KMS-11 (cell line): ENCODE results near the gene UBAP2.

Source experiments
- H2AFZ ChIP-seq: fragments of 200-600 bp; sonication (generic); 2 replicates; pipeline ENCODE4 v1.6.1; 2016; ENCODE audit warnings: antibody characterized with exemption, mixed run types, low read depth
- H3K27ac ChIP-seq: fragments of 200-600 bp; sonication (generic); 2 replicates; pipeline ENCODE4 v1.6.1; 2016; ENCODE audit warnings: mild to moderate bottlenecking, mixed run types
- H3K27me3 ChIP-seq: fragments of 200-600 bp; sonication (generic); 2 replicates; pipeline ENCODE4 v1.6.1; 2017; ENCODE audit warnings: mild to moderate bottlenecking, low read depth, mixed run types, moderate library complexity; ENCODE audit not compliant: insufficient read depth
- H3K36me3 ChIP-seq: fragments of 200-600 bp; sonication (generic); 2 replicates; pipeline ENCODE4 v1.6.1; 2017; ENCODE audit warnings: mild to moderate bottlenecking, mixed run types; ENCODE audit not compliant: insufficient read depth
- H3K4me1 ChIP-seq: fragments of 200-600 bp; sonication (generic); 2 replicates; pipeline ENCODE4 v1.6.1; 2016; ENCODE audit warnings: mild to moderate bottlenecking, low read depth, mixed run types; ENCODE audit not compliant: poor library complexity, severe bottlenecking
- H3K4me2 ChIP-seq: fragments of 200-600 bp; sonication (generic); 2 replicates; pipeline ENCODE4 v1.7.0; 2016; ENCODE audit warnings: mild to moderate bottlenecking, mixed run types
- H3K4me3 ChIP-seq: fragments of 200-600 bp; sonication (generic); IDR thresholded peaks from 2 replicates; pipeline ENCODE4 v1.6.1; 2017; ENCODE audit warnings: low read depth, low read length, mixed read lengths; ENCODE audit not compliant: insufficient read depth
- H3K79me2 ChIP-seq: fragments of 200-600 bp; sonication (generic); 2 replicates; pipeline ENCODE4 v1.6.1; 2016; ENCODE audit warnings: low read depth, mixed run types; ENCODE audit not compliant: insufficient read depth
- H3K9ac ChIP-seq: fragments of 200-600 bp; sonication (generic); 2 replicates; pipeline ENCODE4 v1.6.1; 2016; ENCODE audit warnings: mild to moderate bottlenecking, mixed run types
- H4K20me1 ChIP-seq: fragments of 200-600 bp; sonication (generic); 2 replicates; pipeline ENCODE4 v1.6.1; 2016; ENCODE audit warnings: mild to moderate bottlenecking, mixed run types; ENCODE audit not compliant: insufficient read depth
- CTCF ChIP-seq: fragments of 200-600 bp; sonication (generic); conservative IDR thresholded peaks from 2 replicates; pipeline ENCODE4 v1.6.1; 2017; ENCODE audit warnings: low read depth, mild to moderate bottlenecking, antibody characterized with exemption, low read length, moderate library complexity, mixed read lengths

Gene UBAP2

GRCh38 chr9:33931326-33931725, 117.4 kb downstream of the UBAP2 start:
- Histone ChIP-seq H3K36me3 (peaks cover 12% of the 10 kb centered on the region; the same call in 1 of the 2 replicates), H3K4me2 (no peak overlapping the region), H3K4me1 (no peaks in the 10 kb centered on the region), H3K4me3 (no peak overlapping the region), H2AFZ (no peak overlapping the region), H3K27me3 (no peaks in the 10 kb centered on the region), H4K20me1 (no peaks in the 10 kb centered on the region), H3K27ac (no peak overlapping the region), H3K79me2 (no peaks in the 10 kb centered on the region; the same call in 1 of the 2 replicates), H3K9ac (no peak overlapping the region)
- no peak for TF ChIP-seq CTCF

GRCh38 chr9:33927694-33928093, 121.0 kb downstream of the UBAP2 start:
- H3K36me3 ChIP-seq, result peaks cover 7% of the 10 kb centered on the region; the same call in 1 of the 2 replicates
- H4K20me1 ChIP-seq, result no peaks in the 10 kb centered on the region
- no peaks in the 10 kb centered on the region; the same call in 1 of the 2 replicates for H3K79me2 ChIP-seq
- H3K27me3 ChIP-seq, result no peaks in the 10 kb centered on the region
- no peak overlapping the region for H3K9ac ChIP-seq
- no peak overlapping the region for H3K27ac ChIP-seq
- H3K4me1 ChIP-seq, result no peaks in the 10 kb centered on the region
- no peak overlapping the region for H3K4me3 ChIP-seq
- H3K4me2 ChIP-seq, result no peak overlapping the region
- TF ChIP-seq CTCF, result no peak
- H2AFZ ChIP-seq, result no peak overlapping the region

- Histone ChIP-seq H4K20me1 (no peaks in the 10 kb centered on the region), H3K9ac (no peak overlapping the region), H3K79me2 (no peaks in the 10 kb centered on the region), H3K27ac (no peak overlapping the region), H3K36me3 (peaks cover 7% of the 10 kb centered on the region; the same call in 1 of the 2 replicates), H3K27me3 (no peaks in the 10 kb centered on the region), H3K4me3 (no peak overlapping the region), H3K4me1 (no peaks in the 10 kb centered on the region), H3K4me2 (no peak overlapping the region), H2AFZ (no peak overlapping the region)
- no peak for TF ChIP-seq CTCF
These were observed 121.8 kb downstream of the UBAP2 start for GRCh38 chr9:33926746-33927485.

GRCh38 chr9:33924978-33925797, 123.5 kb downstream of the UBAP2 start:
- Histone ChIP-seq H3K4me1 (no peaks in the 10 kb centered on the region), H3K27me3 (no peaks in the 10 kb centered on the region), H2AFZ (no peak overlapping the region), H3K27ac (no peak overlapping the region), H3K4me2 (no peak overlapping the region), H3K4me3 (no peak overlapping the region), H3K79me2 (no peaks in the 10 kb centered on the region), H3K36me3 (peaks cover 13% of the 10 kb centered on the region; the same call in 1 of the 2 replicates), H4K20me1 (no peaks in the 10 kb centered on the region), H3K9ac (no peak overlapping the region)
- TF ChIP-seq CTCF, result peak; percentile 37; the same call in 1 of the 2 replicates
